Fibroblast of villous mesenchyme (primary cell): ENCODE results near the gene EPHA3. TPM values are rescaled to one million over a fixed set of nuclear protein-coding genes. Genes with fewer than 3 reads are reported as not detected.

ENCODE experiments used
- DNase-seq: peaks from one replicate; pipeline ENCODE4 v3.0.0-alpha.2; 2010; ENCODE audit warnings: low read depth
- H3K4me3 ChIP-seq: 2 replicates; pipeline ENCODE4 v1.5.1; 2011; ENCODE audit warnings: low read depth, mild to moderate bottlenecking, low read length
- CTCF ChIP-seq: IDR thresholded peaks from 2 replicates; pipeline ENCODE4 v1.5.1; 2012; ENCODE audit warnings: low read depth, mild to moderate bottlenecking, low read length; ENCODE audit not compliant: insufficient read depth
- total RNA-seq: library from RNA; depleted of rRNA; stranded (reverse); fragments of >200 nt; gene quantifications from 2 replicates; pipeline ENCODE4 v1.2.3, GENCODE V29; 2012

The EPHA3 gene
- total RNA-seq, 1 donor: under 0.01 TPM

GRCh38 chr3:89395996-89396395 is 288.6 kb downstream of the EPHA3 start:
- no peak overlapping the region for H3K4me3 ChIP-seq
- TF ChIP-seq CTCF: no peak
- DNase-seq: no peak

- no peak overlapping the region for H3K4me3 ChIP-seq
- no peak for TF ChIP-seq CTCF
- no peak for DNase-seq
These were observed 294.6 kb downstream of the EPHA3 start for GRCh38 chr3:89402051-89402450.

GRCh38 chr3:89405176-89405575 is 297.8 kb downstream of the EPHA3 start:
- no peak overlapping the region for H3K4me3 ChIP-seq
- no peak for DNase-seq
- TF ChIP-seq CTCF: no peak

- DNase-seq: no peak
- H3K4me3 ChIP-seq: no peak overlapping the region
- no peak for TF ChIP-seq CTCF
These were observed 298.2 kb downstream of the EPHA3 start for GRCh38 chr3:89405593-89405992.

GRCh38 chr3:89411201-89411600 is 303.8 kb downstream of the EPHA3 start:
- no peak overlapping the region for H3K4me3 ChIP-seq
- no peak for DNase-seq
- no peak for TF ChIP-seq CTCF

- DNase-seq: no peak
- no peak overlapping the region for H3K4me3 ChIP-seq
- TF ChIP-seq CTCF: no peak
These were observed 306.8 kb downstream of the EPHA3 start for GRCh38 chr3:89414270-89414669.

- no peak for TF ChIP-seq CTCF
- DNase-seq: no peak
These were observed 312.3 kb downstream of the EPHA3 start for GRCh38 chr3:89419647-89420241.

More at GRCh38 chr3:89419647-89420241, 312.3 kb downstream of the EPHA3 start:
- no peak overlapping the region for H3K4me3 ChIP-seq
